NCI-H446 (cell line): ENCODE data around the gene ITGAL.
A peak's percentile ranks its signal among the peaks of the same experiment; 100 is the strongest.

Experiments
- DNase-seq, 2 experiments: peaks; one replicate each; lab custom pipeline; 2025; lab: John Stamatoyannopoulos, UW

Gene ITGAL

DNA sequence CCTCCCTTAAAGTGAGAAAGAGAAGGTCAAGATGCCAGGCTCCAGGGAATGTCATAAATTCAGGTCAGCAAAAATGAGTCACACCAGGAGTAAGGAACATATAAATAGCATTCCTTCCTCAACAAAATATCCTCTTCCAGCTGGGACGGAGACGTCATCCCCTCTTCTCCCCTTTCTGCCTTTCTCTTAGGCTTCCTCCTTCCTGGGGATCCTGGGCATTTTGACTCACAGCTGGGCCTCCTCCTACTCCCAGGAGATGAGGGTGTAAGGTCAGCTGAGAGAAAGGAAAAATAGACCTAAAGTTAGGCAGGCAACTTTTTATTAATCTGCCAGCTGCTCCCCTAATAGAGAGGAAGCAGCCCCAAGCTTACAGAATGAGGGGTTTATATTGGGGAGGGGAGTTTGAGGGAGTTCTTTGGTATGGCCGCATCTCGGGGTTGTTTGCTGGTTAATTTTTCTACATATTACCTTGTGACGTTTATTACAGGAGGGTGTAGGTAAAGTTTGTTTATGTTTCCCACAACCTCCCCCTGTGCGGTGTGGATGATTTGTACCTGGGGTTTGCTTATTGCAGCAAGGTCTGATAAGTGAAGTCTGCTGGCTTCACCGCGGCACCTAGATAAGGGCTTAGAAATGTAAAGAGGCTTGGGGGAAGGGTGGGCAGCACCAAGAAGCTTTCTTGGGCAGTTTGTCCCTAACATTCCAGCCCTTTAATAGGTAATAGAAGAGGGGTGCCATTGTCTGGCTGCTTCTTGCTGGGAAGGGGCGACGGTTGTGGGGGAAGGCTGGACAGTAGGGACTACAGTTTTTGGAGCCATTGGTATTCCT is 69.2 kb downstream of the ITGAL start:
- no peak for DNase-seq

DNA sequence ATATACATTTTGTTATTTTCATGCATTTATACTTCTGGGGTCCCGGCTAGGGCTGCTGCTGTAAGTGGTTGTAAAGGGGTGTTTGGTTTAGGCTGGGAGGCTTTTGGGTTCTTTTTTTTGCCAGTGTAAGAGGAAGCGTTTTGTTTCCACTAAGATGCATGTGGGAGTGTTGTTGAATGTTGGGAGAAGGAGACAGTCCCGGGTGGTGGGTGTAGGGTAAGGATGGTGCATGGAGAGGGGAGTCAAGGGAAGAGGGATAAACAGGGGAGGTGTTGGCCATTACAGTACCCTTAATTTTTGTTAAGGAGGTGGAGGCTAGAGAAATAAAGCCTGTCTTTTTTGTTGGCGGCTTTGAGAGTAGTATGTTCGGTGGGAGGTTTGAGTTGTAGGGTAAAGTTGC is 70.5 kb downstream of the ITGAL start:
- no peak for DNase-seq

DNA sequence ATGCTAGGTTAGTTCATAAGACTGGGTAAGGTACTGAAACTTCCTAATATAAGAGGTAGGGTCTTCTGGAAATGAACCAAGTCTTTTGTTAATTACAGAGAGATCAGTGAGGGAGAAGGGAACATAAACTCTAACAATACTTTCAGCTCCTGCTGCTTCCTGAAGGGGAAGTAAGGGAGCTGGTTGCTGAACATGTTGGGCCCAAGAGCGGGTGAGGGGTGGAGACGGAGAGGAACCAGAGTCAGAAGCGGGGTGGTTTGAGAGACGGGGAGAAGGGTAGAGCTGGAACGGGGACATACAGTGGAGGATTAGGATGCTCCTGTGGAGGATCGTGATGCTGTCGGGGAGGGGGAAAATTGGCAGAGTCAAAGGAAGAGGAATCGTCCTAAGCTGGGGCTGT is 73.6 kb downstream of the ITGAL start:
- no peak for DNase-seq

- no peak for DNase-seq
Observed at GRCh38 chr16:30548416-30549253, 76.1 kb downstream of the ITGAL start.

GRCh38 chr16:30551781-30552180 is 79.2 kb downstream of the ITGAL start:
- DNase-seq: no peak

- no peak for DNase-seq
Observed at GRCh38 chr16:30552956-30553355, 80.4 kb downstream of the ITGAL start.

- no peak for DNase-seq
Observed at GRCh38 chr16:30553393-30553899, 80.9 kb downstream of the ITGAL start.

DNA sequence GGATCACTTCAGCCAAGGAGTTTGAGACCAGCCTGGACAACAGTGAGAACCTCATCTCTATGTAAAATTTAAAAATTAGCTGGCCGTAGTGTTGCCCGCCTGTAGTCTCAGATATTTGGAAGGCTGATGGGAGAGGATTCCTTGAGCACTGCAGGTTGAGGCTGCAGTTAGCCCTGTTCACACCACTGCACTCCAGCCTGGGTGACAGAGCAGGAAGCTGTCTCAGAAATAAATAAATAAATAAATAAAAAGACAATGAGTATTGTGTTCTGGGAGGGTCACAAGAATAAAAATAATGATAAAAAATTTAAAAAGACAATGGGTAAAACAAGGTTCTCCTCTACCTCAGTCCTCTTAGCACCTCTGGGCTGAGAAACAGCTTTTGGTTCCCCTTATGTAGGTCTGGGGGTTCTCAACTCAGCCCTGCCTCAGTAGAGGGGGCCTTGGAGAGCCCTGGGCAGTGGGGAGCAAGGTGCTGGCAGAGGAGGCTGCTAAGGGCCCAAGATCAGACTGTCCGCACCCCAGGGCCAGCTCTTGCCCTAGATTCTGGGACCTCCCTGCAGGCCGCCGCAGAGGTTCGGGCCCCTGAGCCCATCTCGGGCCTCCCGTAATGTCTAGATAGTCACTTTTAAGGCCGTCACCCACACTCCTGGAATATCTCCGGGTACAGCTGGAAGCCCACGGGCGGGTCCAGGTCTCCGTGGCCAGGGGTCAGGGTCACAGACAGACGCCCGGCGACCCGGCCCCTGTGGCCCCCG is 82.2 kb downstream of the ITGAL start:
- DNase-seq: no peak

DNA sequence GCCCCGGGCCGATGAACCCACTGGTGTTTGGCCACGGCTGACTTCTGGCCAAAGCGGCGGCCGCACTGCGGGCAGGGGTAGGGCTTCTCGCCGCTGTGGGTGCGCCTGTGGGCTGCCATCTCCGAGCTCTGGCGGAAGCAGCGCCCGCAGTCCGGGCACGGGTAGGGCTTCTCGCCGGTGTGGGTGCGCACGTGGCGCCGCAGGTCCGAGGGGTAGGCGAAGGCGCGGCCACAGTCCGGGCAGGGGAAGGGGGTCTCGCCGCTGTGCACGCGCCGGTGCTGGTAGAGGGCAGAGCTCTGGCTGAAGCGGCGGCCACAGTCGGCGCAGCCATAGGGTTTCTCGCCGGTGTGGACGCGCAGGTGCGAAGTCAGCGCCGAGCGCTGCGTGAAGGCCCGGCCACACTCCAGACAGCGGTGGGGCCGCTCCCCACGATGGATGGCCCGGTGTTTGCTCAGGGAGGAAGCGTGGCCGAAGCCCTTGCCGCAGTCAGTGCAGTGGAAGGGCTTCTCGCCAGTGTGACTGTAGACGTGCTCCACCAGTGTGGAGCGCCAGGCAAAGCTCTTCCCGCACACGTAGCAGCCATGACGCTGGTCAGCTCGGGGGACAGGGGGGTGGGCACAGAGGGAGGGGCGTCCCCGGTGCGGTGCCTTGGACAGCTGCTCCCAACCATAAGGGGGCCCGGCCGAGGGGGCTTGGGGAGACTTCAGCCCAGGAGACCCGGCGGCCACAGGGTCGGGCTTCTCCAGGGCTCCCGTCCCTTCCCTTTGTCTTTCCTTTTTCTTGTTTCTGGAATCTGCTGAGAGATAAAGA is 83.0 kb downstream of the ITGAL start:
- DNase-seq: no peak

GRCh38 chr16:30556125-30556473 is 83.6 kb downstream of the ITGAL start:
- DNase-seq: no peak

DNA sequence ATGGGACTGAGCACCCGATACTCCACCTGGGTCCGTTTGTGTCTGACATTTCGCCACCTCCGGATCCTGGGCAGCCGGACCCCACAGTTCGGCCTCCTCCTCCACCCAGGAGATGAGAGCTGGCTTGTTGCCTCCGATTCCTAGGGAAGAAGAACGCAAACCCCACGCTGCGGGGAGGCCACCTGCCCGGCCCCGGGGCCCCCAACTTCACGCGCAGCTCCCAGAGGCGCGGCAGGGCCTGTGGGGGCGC is 85.1 kb downstream of the ITGAL start:
- no peak for DNase-seq

DNA sequence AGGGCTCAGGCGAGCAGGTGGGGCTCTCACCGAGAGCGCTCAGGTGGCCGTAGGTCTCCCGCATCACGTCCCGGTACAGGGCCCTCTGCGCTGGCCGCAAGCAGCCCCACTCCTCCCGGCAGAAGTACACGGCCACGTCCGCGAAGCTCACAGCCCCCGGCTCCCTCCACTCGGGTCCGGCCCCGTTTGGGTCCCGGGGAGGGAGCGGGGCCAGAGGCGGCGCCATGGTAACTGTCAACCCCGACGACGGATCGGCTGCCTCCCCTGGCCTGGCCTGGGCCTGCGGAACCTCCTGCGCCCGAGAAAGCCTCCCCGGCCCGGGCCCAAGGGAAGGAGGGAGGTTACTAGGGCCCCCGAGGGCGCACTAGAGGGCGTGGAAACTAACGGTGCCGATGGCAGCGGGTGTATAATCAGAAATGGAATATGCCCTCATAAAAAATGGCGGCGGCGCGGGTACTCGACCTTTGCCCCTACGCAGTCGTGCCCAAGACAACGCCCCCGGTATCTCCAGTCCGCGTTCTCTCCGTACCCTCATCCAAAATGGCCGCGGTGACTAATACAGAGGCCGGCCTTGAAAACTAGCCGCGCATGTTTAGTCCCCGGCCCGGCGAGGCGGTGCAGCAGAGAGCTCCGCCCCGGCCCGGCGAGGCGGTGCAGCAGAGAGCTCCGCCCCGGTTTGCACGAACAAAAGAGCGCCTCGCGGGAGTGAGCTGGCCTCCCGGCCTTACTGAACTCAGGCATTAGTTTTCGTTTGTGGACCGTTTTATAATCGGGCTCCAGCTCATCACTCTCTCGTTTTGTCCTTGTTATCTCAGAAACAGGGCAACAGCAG is 85.6 kb downstream of the ITGAL start, which contains the start of gene ZNF764:
Gene ZNF764 (minus strand): TSS at position 418 of the 832 bp plus-strand sequence. CDS start 192 bp downstream, at position 226.
- DNase-seq: peak; percentile 87 to 97

DNA sequence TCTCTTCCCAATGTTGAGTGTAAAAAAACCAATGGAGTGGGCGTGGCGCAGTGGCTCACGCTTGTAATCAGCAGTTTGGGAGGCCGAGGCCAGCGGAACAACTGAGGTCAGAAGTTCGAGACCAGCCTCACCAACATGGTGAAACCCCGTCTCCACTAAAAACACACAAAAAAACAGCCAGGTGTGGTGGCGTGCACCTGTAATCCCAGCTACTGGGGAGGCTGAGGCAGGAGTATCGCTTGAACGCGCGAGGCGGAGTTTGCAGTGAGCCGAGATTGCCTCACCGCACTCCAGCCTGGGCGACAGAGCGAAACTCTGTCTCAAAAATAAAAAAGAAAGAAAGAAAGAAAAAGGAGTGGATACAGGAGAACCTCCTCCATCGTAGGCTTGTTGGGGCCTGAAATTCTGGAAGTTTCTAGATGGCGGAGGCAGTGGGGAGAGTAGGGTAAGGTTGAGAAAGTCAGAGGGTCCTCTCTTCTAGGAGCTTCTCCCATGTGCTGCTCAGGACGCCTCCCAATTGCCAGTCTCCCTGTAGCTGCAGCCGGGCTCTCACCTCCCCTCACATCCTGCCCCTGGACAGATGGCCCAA is 86.3 kb downstream of the ITGAL start:
- DNase-seq: no peak

DNA sequence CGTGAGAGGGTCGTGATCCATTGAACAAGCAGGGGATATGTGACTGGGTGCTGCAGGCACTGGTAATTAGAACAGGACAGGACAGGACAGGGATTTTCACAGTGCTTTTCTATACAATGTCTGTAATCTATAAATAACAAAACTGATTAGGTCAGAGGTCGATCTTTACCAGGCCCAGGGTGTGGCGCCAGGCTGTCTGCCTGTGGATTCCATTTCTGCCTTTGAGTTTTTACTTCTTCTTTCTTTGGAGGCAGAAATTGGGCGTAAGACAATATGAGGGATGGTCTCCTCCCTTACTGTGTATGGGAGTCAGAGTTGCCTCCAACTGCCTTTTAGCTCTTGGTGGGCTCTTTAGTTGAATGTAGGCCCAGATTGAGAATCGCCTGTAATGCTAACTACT is 87.1 kb downstream of the ITGAL start:
- DNase-seq: no peak

DNA sequence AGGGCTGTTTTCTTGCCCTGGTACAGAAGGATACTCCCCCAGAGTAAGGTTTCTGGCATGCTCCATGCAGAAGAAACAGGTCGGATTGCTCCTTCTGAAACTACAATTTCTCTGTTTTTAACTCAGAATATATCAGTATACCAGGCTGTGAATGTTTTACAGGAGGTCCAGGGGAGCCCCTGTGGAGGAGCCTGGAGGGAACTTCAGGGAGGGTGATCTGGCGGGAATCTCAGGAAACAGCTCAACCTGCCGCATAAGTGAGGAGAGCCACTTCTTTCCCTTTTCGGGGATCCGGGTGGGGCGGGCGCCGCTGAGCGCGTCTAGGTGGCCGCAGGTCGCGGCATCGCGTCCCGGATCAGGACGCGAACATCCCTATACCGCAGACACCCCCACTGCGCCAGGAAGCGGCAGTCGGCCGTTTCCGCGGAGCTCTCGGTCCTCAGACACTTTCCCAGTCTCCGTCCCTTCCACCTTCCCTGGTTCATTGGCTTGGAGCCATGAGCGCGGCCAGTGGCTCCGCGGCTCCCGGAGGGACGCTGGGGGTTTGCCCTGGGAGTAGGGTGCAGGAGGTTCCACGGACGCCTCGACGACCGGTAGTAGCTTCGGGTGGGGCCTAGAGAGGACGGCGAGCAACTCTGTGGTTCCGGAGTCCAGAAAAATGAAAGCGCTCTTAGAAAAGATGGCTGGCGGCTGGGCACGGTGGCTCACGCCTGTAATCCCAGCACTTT is 88.7 kb downstream of the ITGAL start:
- no peak for DNase-seq

DNA sequence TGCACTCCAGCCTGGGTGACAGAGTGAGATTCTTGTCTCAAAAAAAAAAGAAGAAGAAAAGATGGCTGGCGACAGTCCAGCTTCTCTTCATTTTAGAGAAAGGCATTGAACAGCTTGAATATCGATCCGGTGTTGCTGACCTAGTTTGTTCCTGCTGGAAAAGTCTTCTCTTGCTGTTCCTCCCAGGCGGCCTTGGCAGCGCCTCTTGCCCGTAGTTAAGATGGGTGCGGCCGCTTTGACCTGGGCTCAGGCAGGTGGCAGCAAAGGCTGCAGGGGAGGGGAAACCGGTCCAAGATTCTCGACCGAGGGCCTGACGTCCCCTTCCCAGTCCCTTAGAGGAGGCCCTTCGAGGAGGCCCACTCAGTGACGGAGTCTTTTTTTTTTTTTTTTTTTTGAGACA is 89.5 kb downstream of the ITGAL start:
- no peak for DNase-seq

- no peak for DNase-seq
Observed at GRCh38 chr16:30565526-30565925, 93.0 kb downstream of the ITGAL start.

DNA sequence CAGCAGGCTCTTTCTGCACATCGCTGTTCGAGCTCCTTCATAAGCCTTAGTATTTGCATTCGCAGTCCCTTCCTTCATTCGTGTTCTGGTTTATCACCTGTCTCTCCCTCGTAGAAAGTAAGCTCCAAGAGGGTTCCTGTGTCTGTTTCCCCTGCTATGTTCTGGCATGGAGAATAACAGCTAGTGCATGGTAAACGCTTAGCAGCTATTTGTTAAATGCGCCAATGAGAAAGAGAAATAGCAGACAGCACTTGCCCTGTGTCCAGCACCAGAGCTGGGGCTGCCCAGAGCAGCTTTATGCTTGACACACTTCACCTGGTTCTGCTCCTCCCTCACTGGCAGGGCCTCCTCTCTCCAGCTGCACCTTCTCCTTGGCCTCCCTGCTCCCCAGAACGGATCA is 93.4 kb downstream of the ITGAL start:
- no peak for DNase-seq

- no peak for DNase-seq
Observed at GRCh38 chr16:30566531-30566930, 94.0 kb downstream of the ITGAL start.
